Transverse colon (tissue), 4 donors: ENCODE measurements around the gene PEX13. TPM values are rescaled to one million over a fixed set of nuclear protein-coding genes. Genes with fewer than 3 reads are reported as not detected.

ENCODE experiments used
- DNase-seq: peaks from one replicate; pipeline ENCODE4 v3.0.0-alpha.2; 2019
- H3K27ac ChIP-seq, 4 donors: fragments of 200-600 bp; sonication (generic); 2 replicates each; pipeline ENCODE4 v1.5.1; 2016 to 2018; ENCODE audit warnings: inconsistent platforms in 4 of 4
- H3K27me3 ChIP-seq: fragments of 200-600 bp; sonication (generic); 2 replicates; pipeline ENCODE4 v1.5.1; 2017; ENCODE audit warnings: inconsistent platforms
- H3K36me3 ChIP-seq, 4 donors: fragments of 200-600 bp; sonication (generic); 2 replicates each; pipeline ENCODE4 v1.5.1; 2017 to 2019; ENCODE audit warnings: inconsistent platforms in 4 of 4
- H3K4me1 ChIP-seq, 4 donors: fragments of 200-600 bp; sonication (generic); 2 replicates each; pipeline ENCODE4 v1.5.1; 2017 to 2020; ENCODE audit warnings: inconsistent platforms in 4 of 4
- H3K4me3 ChIP-seq, 4 donors: fragments of 200-600 bp; sonication (generic); 1 replicate in 1 of 4; 2 replicates in 3 of 4; pipeline versions ENCODE4 v1.5.1 to v1.6.1; 2017 to 2019; ENCODE audit warnings: inconsistent platforms in 4 of 4
- H3K9me3 ChIP-seq, 2 donors: fragments of 200-600 bp; sonication (generic); 2 replicates each; pipeline ENCODE4 v1.5.1; 2017 to 2019; ENCODE audit warnings: inconsistent platforms in 2 of 2
- CTCF ChIP-seq, 5 experiments: fragments of 200-600 bp in 3 of 5; fragments of 450-650 bp in 2 of 5; sonication (generic) in 3 of 5; IDR thresholded peaks; 1 replicate in 2 of 5; 2 replicates in 3 of 5; pipeline ENCODE4 v1.5.1; 2016 to 2017; ENCODE audit warnings: antibody characterized with exemption in 5 of 5, inconsistent platforms in 3 of 5, mild to moderate bottlenecking in 2 of 5, moderate library complexity in 1 of 5
- EP300 ChIP-seq: sonication (generic); formaldehyde crosslinking; IDR thresholded peaks from one replicate; pipeline ENCODE4 v1.6.1; 2017; ENCODE audit warnings: antibody characterized with exemption, low read depth
- POLR2A ChIP-seq: fragments of 450-650 bp; IDR thresholded peaks from one replicate; pipeline ENCODE4 v1.6.1; 2016; ENCODE audit warnings: antibody characterized with exemption, mild to moderate bottlenecking, moderate library complexity
- POLR2AphosphoS5 ChIP-seq, 3 donors: sonication (generic); formaldehyde crosslinking; IDR thresholded peaks; one replicate each; pipeline ENCODE4 v1.6.1; 2016; ENCODE audit warnings: antibody characterized with exemption in 3 of 3
- WGBS, 2 donors: methylation state at CpG; one replicate each; pipeline ENCODE4 v1.1.5; 2018; ENCODE audit warnings: low coverage in 1 of 2; 5-methylcytosine and 5-hydroxymethylcytosine counted together
- in situ Hi-C, 4 donors: fragments of 200-750 bp; cut with MboI; loops; one replicate each; pipeline versions ENCODE4 v1.15.0 to v1.15.1; 2017; ENCODE audit warnings: low sequenced_read_pairs in 3 of 4, low pct_ligation_motif_present in 1 of 4, low pct_unique_long_range_greater_than_20kb in 1 of 4
- intact Hi-C: fragments of 100-400 bp; cut with DNase I; formaldehyde crosslinking; loops from one replicate; pipeline ENCODE4 v1.15.1; 2023; ENCODE audit warnings: low total_unique reads
- total RNA-seq, 4 donors: library from RNA; depleted of rRNA; stranded (reverse); fragments of >200 nt; gene quantifications; one replicate each; pipeline ENCODE4 v1.1.0, GENCODE V29; 2016

Gene PEX13
- total RNA-seq, 4 donors from 2014 or later: 20.2 to 44.1 (median 34.6) TPM

DNA sequence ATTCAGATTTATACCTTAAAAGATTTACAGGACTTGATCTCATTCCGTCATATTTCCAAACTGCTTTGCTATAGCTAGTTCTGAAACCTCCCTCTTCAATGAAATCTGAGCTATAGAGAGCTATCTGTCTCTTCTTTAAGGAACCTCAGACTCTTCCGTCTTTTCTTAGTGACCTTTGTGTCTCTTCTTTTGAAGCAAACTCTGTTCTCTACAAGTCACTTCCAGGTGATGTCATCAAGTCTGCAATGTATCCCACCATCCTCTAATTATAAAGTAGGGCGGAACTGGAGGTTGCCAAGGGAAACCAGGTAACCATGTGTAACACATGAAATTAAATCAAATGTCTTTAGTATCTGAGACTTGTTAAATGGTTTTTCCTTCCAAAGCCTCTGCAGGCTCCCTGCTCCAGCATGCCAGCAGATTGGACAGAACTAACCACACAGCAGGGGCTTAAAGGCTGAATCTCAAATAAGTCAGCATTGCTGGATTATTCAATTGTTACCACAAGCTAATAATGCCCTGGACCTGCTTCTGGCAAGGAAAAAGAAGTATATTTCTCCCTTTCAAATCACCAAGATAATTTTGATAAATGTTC lies 41.2 kb upstream of the PEX13 start:
- no peaks in the 10 kb centered on the region for H3K36me3 ChIP-seq
- H3K9me3 ChIP-seq: no peaks in the 10 kb centered on the region
- no peaks in the 10 kb centered on the region for H3K27me3 ChIP-seq
- 86 to 89% methylated on average over 3 of the region's 3 CpGs for WGBS, 2 donors
- H3K27ac ChIP-seq: no peak overlapping the region
- no peak for TF ChIP-seq EP300
- TF ChIP-seq CTCF (IDR thresholded peaks at IDR 0.05): no peak
- TF ChIP-seq POLR2AphosphoS5 (IDR thresholded peaks at IDR 0.05): no peak
- TF ChIP-seq POLR2A: no peak
- peaks cover 0 to 1% (median under 1%) of the 10 kb centered on the region in 4 donors for H3K4me1 ChIP-seq
- no peak overlapping the region for H3K4me3 ChIP-seq
- in situ Hi-C loops (no loop called here), intact Hi-C loops (no loop called here)
- no peak for DNase-seq

DNA sequence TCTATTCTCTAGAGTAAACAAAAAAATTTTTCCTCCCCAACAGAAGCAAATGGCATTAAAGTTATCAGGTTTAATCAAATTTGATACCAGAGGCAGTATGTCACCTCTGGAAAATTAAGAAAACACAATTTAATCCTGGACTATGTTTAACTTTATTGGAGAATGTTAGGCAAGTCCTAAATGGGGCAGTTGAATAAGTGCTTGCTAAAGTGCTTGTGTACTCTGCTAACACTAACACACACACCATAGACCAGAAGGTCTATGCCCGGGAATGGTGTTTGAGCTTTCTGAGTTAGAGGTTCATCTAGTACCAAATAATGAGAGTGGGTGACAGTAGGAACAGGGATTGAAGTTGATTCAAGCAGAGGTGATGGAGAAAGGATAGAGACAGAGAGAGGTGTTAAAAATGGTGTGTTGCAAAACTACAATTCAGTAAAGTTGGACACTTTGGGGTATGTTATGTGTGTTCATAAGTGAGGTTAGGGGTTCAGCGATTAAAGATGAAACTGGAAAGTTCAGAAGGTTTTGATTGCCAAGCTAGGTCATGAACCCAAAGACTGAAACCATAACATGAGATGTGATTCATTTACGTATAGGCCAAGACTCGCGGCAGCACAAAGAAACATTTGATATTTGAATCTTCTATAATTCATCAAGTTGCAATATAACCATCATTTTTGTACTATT lies 40.5 kb upstream of the PEX13 start:
- TF ChIP-seq POLR2A: no peak
- Histone ChIP-seq H3K27ac (no peak overlapping the region), H3K36me3 (no peaks in the 10 kb centered on the region), H3K4me3 (no peak overlapping the region), H3K9me3 (no peaks in the 10 kb centered on the region), H3K27me3 (no peaks in the 10 kb centered on the region), H3K4me1 (no peaks in the 10 kb centered on the region)
- intact Hi-C loops (no loop called here), in situ Hi-C loops (no loop called here)
- WGBS, 2 donors: 56 to 62% methylated on average over 5 of the region's 5 CpGs
- DNase-seq: no peak

GRCh38 chr2:60977562-60977895 lies 40.0 kb upstream of the PEX13 start:
- H3K4me1 ChIP-seq: no peaks in the 10 kb centered on the region
- H3K27ac ChIP-seq: no peak overlapping the region
- no peak for TF ChIP-seq POLR2A
- no peak for TF ChIP-seq CTCF (IDR thresholded peaks at IDR 0.05)
- no peak for TF ChIP-seq EP300
- no peak for TF ChIP-seq POLR2AphosphoS5 (IDR thresholded peaks at IDR 0.05)
- H3K9me3 ChIP-seq: no peaks in the 10 kb centered on the region
- H3K36me3 ChIP-seq: no peaks in the 10 kb centered on the region
- in situ Hi-C loops (no loop called here), intact Hi-C loops (no loop called here)
- no peaks in the 10 kb centered on the region for H3K27me3 ChIP-seq
- 83 to 100% methylated on average over 1 of the region's 1 CpG for WGBS, 2 donors
- no peak for DNase-seq
- H3K4me3 ChIP-seq: no peak overlapping the region

DNA sequence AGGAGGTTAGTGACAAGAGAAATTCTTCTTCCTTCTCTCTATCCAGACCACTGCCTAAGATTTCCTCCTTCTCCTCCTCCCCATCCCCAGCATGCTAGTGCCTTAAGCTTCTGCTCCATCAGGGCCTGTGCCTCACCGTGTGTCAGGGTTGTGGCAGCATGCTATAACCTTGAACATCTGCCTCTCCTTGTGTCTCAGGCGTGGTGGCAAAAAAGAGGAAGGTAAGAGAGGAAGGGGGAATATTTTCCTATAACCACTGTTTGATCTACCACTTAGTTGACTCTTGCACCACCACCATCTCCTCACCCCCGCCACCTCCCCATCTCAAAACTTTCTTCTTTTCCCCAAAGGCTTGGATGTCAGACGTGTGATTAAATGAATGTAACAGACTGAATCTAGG lies 38.3 kb upstream of the PEX13 start:
- Histone ChIP-seq H3K27me3 (no peaks in the 10 kb centered on the region), H3K36me3 (no peaks in the 10 kb centered on the region), H3K9me3 (no peaks in the 10 kb centered on the region), H3K27ac (no peak overlapping the region), H3K4me1 (no peaks in the 10 kb centered on the region), H3K4me3 (no peak overlapping the region)
- 79 to 92% methylated on average over 2 to 4 of the region's 4 CpGs for WGBS, 2 donors
- no peak for TF ChIP-seq CTCF (IDR thresholded peaks at IDR 0.05)
- TF ChIP-seq EP300: no peak
- no peak for TF ChIP-seq POLR2AphosphoS5 (IDR thresholded peaks at IDR 0.05)
- TF ChIP-seq POLR2A: no peak
- intact Hi-C loops (no loop called here), in situ Hi-C loops (no loop called here)
- no peak for DNase-seq
